Large intestine (tissue), 3 donors: ENCODE data around the gene DNMT3A. TPM values are rescaled to one million over a fixed set of nuclear protein-coding genes. Genes with fewer than 3 reads are reported as not detected.

Experiments
- DNase-seq, 2 donors: peaks; one replicate each; pipeline versions ENCODE4 v3.0.0 to v3.0.0-alpha.2; 2013
- H3K27ac ChIP-seq: one replicate; pipeline ENCODE4 v1.5.1; 2013; ENCODE audit warnings: low read length
- H3K27me3 ChIP-seq: 2 replicates; pipeline ENCODE4 v1.6.1; 2013; ENCODE audit warnings: low read length; ENCODE audit not compliant: control insufficient read depth, insufficient read depth
- H3K36me3 ChIP-seq: 2 replicates; pipeline ENCODE4 v1.6.1; 2013; ENCODE audit warnings: low read length; ENCODE audit not compliant: control insufficient read depth, insufficient read depth
- H3K4me1 ChIP-seq: one replicate; pipeline ENCODE4 v1.6.1; 2013; ENCODE audit warnings: low read length; ENCODE audit not compliant: control insufficient read depth, insufficient read depth
- H3K4me3 ChIP-seq: one replicate; pipeline ENCODE4 v1.5.1; 2013; ENCODE audit warnings: low read length
- H3K9me3 ChIP-seq: one replicate; pipeline ENCODE4 v1.6.1; 2013; ENCODE audit warnings: mild to moderate bottlenecking, low read depth, low read length, moderate library complexity; ENCODE audit not compliant: control insufficient read depth
- WGBS: methylation state at CpG from one replicate; pipeline ENCODE4 v1.1.5; 2013; ENCODE audit warnings: low lambda C conversion rate; ENCODE audit not compliant: insufficient coverage; 5-methylcytosine and 5-hydroxymethylcytosine counted together
- polyA plus RNA-seq: library from polyadenylated mRNA; unstranded; fragments of 120-200 nt; gene quantifications from one replicate; pipeline ENCODE4 v1.2.1, GENCODE V29; 2013

DNMT3A gene
- polyA plus RNA-seq, 1 donor: 50.2 TPM

GRCh38 chr2:25362434-25363145, 20.9 kb upstream of the DNMT3A start:
- H3K36me3 ChIP-seq: no peaks in the 10 kb centered on the region
- H3K9me3 ChIP-seq: no peaks in the 10 kb centered on the region
- H3K27ac ChIP-seq: peak overlapping the region; percentile 72
- H3K27me3 ChIP-seq: no peaks in the 10 kb centered on the region
- WGBS: 0% methylated on average over 2 of the region's 21 CpGs
- DNase-seq: peak in 1 of 2 donors; percentile 77
- H3K4me1 ChIP-seq: peaks cover 6% of the 10 kb centered on the region
- H3K4me3 ChIP-seq: peak overlapping the region; percentile 45

DNA sequence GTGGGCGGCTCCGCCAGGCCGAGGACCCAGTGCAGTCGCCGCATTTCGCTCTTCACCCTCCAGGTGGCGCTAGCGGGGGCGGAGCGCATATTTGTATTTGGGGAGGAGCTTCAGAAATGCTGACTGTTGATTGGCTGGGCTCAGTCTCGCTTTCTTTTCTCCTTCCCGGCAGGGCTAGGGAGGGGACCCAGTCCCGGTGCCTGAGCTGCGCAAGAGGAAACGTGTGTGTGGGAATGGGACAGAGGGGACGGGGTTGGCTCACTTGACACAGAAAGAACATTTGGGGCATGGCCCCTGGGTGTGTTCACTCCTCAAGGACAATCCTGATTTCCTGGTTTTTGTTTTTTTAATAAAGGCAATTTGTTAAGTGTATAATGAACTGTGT, 20.3 kb upstream of the DNMT3A start:
- peak; percentile 94 to 95 for DNase-seq
- WGBS: no CpG with 5 or more reads among the region's 16 CpGs

DNA sequence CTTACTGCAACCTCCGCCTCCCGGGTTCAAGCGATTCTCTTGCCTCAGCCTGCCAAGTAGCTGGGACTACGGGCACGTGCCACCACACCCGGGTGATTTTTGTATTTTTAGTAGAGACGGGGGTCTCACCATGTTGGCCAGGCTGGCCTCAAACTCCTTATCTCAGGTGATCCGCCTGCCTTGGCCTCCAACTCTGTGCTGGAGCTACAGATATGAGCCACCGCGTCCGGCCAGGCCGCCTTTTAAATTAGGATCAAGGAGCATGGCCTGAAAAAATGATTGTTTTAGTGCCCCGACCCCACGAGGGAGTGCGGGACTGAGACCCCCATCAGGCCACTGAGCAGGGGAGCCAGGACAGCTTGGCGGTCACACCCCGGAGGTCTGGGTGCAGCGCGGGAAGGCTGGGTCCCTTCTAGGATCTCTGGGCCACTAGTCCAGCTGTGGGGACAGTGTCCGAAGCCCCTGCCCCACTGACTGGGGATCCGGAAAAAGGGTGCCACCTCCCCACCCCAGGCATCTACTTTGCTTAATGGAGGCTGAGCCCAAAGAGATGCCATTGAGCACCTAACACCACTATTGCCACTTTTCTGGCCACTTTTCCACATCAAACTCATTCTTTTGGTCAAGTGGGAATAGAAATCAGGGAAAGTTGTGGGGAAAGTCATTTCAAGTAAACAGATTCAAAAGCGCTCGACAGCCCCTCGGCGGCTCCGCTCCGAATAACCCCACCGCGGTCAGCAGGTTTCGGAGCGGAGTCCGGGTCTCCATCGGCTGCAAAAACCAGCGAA, 19.7 kb upstream of the DNMT3A start:
- H3K27ac ChIP-seq: no peak overlapping the region
- no peak overlapping the region for H3K4me3 ChIP-seq
- H3K27me3 ChIP-seq: no peaks in the 10 kb centered on the region
- H3K4me1 ChIP-seq: peaks cover 6% of the 10 kb centered on the region
- H3K9me3 ChIP-seq: no peaks in the 10 kb centered on the region
- no CpG with 5 or more reads among the region's 34 CpGs for WGBS
- H3K36me3 ChIP-seq: no peaks in the 10 kb centered on the region
- no peak for DNase-seq

More for the DNA sequence above, 20.3 kb upstream of the DNMT3A start:
- Histone ChIP-seq H3K4me1 (peaks cover 6% of the 10 kb centered on the region), H3K9me3 (no peaks in the 10 kb centered on the region), H3K27me3 (no peaks in the 10 kb centered on the region), H3K4me3 (peak overlapping the region; percentile 45), H3K27ac (peak overlapping the region; percentile 72), H3K36me3 (no peaks in the 10 kb centered on the region)

DNA sequence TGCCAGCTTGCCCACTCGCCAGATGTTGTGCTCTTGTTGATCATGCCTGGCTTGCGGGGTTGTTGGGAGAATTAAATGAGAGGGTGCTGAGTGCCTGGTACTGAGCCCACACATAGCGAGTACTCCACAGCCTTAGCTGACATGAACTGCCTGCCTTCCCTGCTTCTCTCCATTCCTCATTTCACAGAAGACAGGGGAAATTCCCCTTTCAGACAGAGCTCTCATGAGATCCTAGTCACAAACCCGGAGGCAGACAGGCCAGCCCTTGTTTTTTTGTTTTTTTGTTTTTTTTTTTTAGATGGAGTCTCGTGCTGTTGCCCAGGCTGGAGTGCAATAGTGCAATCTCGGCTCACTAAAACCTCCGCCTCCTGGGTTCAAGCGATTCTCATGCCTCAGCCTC, 17.1 kb upstream of the DNMT3A start:
- Histone ChIP-seq H3K4me1 (peaks cover 6% of the 10 kb centered on the region), H3K36me3 (no peaks in the 10 kb centered on the region), H3K27ac (no peak overlapping the region), H3K9me3 (no peaks in the 10 kb centered on the region), H3K27me3 (no peaks in the 10 kb centered on the region), H3K4me3 (no peak overlapping the region)
- 90% methylated on average over 2 of the region's 8 CpGs for WGBS
- no peak for DNase-seq

DNA sequence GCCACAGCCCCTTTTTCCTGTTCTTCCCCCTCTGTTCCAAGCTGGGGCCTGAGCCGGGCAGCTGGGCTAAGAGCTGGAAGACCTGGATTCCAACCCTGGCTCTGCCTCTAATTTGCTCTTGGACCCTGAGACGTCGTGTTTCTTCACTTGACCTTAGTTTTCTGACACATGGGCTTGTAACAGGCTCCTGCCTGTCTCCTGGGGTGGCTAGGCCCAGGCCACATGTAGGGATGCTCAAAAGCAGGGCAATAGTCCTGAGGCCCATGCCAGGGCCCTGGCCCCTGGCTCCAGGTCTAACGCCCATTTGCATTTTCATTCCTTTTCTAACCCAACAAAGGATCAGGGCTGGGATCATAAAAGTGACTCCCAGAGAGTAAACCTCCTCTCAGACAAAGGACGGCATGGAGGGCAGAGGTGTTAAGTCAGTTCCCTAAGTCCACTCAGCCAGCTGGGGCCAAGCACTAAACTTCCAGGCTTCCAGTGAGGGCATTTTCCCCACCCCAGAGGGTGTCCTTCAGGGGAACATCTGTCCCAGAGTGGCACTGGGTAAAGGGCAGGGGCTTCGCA, 16.6 kb upstream of the DNMT3A start:
- Histone ChIP-seq H3K4me3 (no peak overlapping the region), H3K27ac (no peak overlapping the region), H3K27me3 (no peaks in the 10 kb centered on the region), H3K9me3 (no peaks in the 10 kb centered on the region), H3K4me1 (peaks cover 6% of the 10 kb centered on the region), H3K36me3 (no peaks in the 10 kb centered on the region)
- WGBS: no CpG with 5 or more reads among the region's 6 CpGs
- DNase-seq: no peak

DNA sequence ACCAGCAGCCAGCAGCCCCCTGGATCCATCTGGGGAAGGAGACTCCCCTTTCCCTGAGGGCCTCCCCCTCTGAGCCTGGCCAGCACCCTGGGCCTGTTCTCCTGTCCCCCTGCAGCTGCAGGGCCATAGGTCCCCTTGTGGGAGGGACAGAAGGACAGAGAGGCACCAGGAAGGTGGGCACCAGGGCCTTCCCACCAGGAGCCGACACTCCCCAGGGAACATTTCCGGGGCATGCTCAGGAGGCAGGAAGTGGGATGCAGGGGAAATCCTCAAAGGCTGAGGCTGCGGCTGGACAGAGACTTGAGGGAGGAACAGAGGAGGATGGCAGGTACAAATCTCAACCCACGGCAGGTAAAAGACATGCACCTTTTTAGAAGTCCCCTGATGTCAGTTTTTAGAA, 14.4 kb upstream of the DNMT3A start:
- Histone ChIP-seq H3K27me3 (no peaks in the 10 kb centered on the region), H3K27ac (no peak overlapping the region), H3K4me3 (no peak overlapping the region), H3K4me1 (no peaks in the 10 kb centered on the region), H3K36me3 (no peaks in the 10 kb centered on the region), H3K9me3 (no peaks in the 10 kb centered on the region)
- DNase-seq: no peak
- WGBS: no CpG with 5 or more reads among the region's 4 CpGs

GRCh38 chr2:25355270-25355669, 13.5 kb upstream of the DNMT3A start:
- H3K27me3 ChIP-seq: no peaks in the 10 kb centered on the region
- no peaks in the 10 kb centered on the region for H3K9me3 ChIP-seq
- H3K36me3 ChIP-seq: no peaks in the 10 kb centered on the region
- no peak overlapping the region for H3K4me3 ChIP-seq
- H3K4me1 ChIP-seq: no peaks in the 10 kb centered on the region
- WGBS: no CpG with 5 or more reads among the region's 8 CpGs
- DNase-seq: no peak
- H3K27ac ChIP-seq: no peak overlapping the region

DNA sequence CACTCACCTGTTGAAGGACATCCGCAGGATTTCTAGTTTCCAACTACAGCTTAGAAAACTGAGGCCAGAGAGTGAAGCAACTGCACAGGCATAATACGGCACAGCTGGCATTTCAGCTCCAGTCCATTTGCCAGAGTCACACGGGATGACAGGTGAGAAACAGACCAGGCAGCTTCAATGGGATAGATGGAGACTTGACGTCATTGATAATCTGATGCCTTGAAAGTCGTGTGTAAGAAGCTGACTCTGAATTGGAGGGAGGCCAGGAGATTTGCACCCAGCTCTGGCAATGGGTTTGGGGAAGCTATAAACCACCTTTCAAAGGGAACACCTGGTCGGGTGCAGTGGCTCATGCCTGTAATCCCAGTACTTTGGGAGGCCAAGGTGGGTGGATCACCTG, 12.4 kb upstream of the DNMT3A start:
- no peaks in the 10 kb centered on the region for H3K27me3 ChIP-seq
- no peak overlapping the region for H3K4me3 ChIP-seq
- H3K4me1 ChIP-seq: no peaks in the 10 kb centered on the region
- no peak for DNase-seq
- H3K36me3 ChIP-seq: no peaks in the 10 kb centered on the region
- WGBS: no CpG with 5 or more reads among the region's 6 CpGs
- no peaks in the 10 kb centered on the region for H3K9me3 ChIP-seq
- H3K27ac ChIP-seq: no peak overlapping the region

- Histone ChIP-seq H3K4me1 (peaks cover 12% of the 10 kb centered on the region), H3K4me3 (no peak overlapping the region), H3K27ac (no peak overlapping the region), H3K36me3 (no peaks in the 10 kb centered on the region), H3K9me3 (no peaks in the 10 kb centered on the region), H3K27me3 (no peaks in the 10 kb centered on the region)
- no peak for DNase-seq
- WGBS: 97% methylated on average over 4 of the region's 7 CpGs
Measured at GRCh38 chr2:25349397-25349796, 7.7 kb upstream of the DNMT3A start.

DNA sequence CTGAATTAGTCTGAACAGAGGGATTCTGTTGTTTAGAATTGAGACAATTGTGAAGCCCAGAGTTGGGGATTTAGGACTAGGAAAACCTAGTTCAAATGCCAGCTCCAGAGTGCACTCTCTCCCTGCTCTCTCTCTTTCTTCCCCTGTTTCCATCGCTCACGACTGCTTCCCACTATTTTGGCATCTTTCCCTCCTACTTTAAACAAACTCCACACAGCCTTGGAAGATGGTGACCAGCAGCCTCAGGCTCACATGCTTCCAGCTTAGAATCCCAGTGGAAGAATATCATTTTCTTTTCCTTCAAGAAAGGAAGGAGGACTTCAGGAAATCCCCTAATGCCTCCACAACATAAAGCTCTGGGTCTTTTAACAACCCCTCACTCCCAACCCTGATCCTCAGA, 6.1 kb upstream of the DNMT3A start:
- no peak overlapping the region for H3K4me3 ChIP-seq
- H3K4me1 ChIP-seq: peaks cover 15% of the 10 kb centered on the region
- H3K27me3 ChIP-seq: no peaks in the 10 kb centered on the region
- WGBS: 86% methylated on average over 2 of the region's 2 CpGs
- no peak overlapping the region for H3K27ac ChIP-seq
- no peaks in the 10 kb centered on the region for H3K9me3 ChIP-seq
- H3K36me3 ChIP-seq: no peaks in the 10 kb centered on the region
- no peak for DNase-seq
